GM23338 (cell line): ENCODE measurements around the gene MAPK8.

ENCODE experiments used
- ETS1 ChIP-seq: IDR thresholded peaks from 2 replicates; pipeline ENCODE4 v1.6.1; 2016; ENCODE audit warnings: antibody characterized with exemption
- EZH2 ChIP-seq: fragments of 200-600 bp; sonication (generic); IDR thresholded peaks from one replicate; pipeline ENCODE4 v1.8.0; 2017; ENCODE audit warnings: antibody characterized with exemption, mild to moderate bottlenecking, low read depth; ENCODE audit not compliant: unreplicated experiment
- EZH2phosphoT487 ChIP-seq: fragments of 200-600 bp; sonication (generic); IDR thresholded peaks from one replicate; pipeline ENCODE4 v1.8.1; 2018; ENCODE audit warnings: antibody characterized with exemption; ENCODE audit not compliant: unreplicated experiment
- JUNB ChIP-seq: IDR thresholded peaks from one replicate; pipeline ENCODE4 v1.6.1; 2016; ENCODE audit warnings: antibody characterized with exemption; ENCODE audit not compliant: unreplicated experiment
- POLR2AphosphoS5 ChIP-seq: IDR thresholded peaks from 2 replicates; pipeline ENCODE4 v1.6.1; 2016; ENCODE audit warnings: antibody characterized with exemption, low read depth
- ZNF331 ChIP-seq: fragments of 250-450 bp; sonication (Bioruptor Pico); IDR thresholded peaks from 2 replicates; pipeline ENCODE4 v1.5.0; 2020; ENCODE audit warnings: low read depth, mild to moderate bottlenecking, moderate library complexity
- TF ChIP-seq, protein P1 (sequence below), 2 experiments: fragments of 200-600 bp in 1 of 2; sonication (generic) in 1 of 2; conservative IDR thresholded peaks; 2 replicates each; pipeline versions ENCODE4 v1.5.1 to v1.6.1; 2016 to 2017; ENCODE audit warnings: antibody characterized with exemption in 2 of 2, low read depth in 2 of 2, mild to moderate bottlenecking in 2 of 2, moderate library complexity in 1 of 2
- TF ChIP-seq, protein P2 (sequence below): IDR thresholded peaks from one replicate; pipeline ENCODE4 v1.6.1; 2018; ENCODE audit warnings: antibody characterized with exemption; ENCODE audit not compliant: unreplicated experiment

DNA sequence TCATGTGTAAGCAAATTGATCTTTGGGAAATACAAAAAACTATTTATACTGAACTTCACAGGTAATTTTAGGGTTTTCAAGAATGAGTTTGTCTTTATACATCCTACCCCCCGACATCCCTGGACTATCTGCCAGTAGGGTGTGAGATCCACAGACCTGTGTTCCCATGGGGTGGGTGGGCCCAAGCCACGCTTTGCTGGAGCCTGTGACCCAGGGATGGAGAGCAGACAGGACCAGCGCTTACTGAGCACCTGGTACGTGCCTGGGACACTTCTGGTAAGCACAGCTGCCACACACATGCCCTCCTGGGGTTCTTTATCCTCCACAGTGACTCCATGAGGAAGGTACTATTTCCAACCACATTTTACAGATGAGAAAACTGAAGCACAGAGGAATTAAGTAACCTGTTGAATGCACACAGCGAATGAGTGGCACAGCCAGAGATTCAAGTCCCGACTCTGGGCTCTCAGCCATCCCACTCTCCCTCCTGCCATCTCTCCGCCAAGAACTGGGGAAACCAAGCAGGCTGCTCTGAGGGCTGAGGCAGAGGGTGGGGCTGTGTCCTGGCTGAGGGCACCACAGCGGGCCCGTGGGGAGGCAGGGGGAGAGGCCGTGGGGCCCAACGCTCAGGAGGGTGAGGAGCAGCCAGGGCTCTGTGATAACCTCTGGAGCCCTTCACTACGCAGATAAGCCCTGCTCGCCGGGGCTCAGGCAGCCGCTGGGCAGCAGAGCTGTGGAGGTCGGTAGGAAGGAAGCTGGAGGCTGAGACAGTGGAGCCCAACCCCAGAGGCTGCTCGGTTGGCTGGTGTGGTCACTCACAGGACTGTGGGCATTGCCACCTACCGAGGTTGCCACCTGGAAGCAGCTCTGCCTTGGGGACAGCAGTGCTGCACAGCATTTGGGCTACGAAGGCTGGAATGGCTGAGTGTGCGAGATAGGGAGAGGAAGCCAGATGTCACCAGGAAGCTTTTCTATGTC lies 174.2 kb downstream of the MAPK8 start:
- TF ChIP-seq EZH2: no peak
- TF ChIP-seq, protein P1, sequence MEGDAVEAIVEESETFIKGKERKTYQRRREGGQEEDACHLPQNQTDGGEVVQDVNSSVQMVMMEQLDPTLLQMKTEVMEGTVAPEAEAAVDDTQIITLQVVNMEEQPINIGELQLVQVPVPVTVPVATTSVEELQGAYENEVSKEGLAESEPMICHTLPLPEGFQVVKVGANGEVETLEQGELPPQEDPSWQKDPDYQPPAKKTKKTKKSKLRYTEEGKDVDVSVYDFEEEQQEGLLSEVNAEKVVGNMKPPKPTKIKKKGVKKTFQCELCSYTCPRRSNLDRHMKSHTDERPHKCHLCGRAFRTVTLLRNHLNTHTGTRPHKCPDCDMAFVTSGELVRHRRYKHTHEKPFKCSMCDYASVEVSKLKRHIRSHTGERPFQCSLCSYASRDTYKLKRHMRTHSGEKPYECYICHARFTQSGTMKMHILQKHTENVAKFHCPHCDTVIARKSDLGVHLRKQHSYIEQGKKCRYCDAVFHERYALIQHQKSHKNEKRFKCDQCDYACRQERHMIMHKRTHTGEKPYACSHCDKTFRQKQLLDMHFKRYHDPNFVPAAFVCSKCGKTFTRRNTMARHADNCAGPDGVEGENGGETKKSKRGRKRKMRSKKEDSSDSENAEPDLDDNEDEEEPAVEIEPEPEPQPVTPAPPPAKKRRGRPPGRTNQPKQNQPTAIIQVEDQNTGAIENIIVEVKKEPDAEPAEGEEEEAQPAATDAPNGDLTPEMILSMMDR (conservative IDR thresholded peaks at IDR 0.05; ENCODE audit: low read depth in 2 of 2): no peak
- no peak for TF ChIP-seq EZH2phosphoT487
- TF ChIP-seq POLR2AphosphoS5: no peak
- no peak for TF ChIP-seq ZNF331
- TF ChIP-seq JUNB: no peak
- TF ChIP-seq ETS1: no peak
- TF ChIP-seq, protein P2, sequence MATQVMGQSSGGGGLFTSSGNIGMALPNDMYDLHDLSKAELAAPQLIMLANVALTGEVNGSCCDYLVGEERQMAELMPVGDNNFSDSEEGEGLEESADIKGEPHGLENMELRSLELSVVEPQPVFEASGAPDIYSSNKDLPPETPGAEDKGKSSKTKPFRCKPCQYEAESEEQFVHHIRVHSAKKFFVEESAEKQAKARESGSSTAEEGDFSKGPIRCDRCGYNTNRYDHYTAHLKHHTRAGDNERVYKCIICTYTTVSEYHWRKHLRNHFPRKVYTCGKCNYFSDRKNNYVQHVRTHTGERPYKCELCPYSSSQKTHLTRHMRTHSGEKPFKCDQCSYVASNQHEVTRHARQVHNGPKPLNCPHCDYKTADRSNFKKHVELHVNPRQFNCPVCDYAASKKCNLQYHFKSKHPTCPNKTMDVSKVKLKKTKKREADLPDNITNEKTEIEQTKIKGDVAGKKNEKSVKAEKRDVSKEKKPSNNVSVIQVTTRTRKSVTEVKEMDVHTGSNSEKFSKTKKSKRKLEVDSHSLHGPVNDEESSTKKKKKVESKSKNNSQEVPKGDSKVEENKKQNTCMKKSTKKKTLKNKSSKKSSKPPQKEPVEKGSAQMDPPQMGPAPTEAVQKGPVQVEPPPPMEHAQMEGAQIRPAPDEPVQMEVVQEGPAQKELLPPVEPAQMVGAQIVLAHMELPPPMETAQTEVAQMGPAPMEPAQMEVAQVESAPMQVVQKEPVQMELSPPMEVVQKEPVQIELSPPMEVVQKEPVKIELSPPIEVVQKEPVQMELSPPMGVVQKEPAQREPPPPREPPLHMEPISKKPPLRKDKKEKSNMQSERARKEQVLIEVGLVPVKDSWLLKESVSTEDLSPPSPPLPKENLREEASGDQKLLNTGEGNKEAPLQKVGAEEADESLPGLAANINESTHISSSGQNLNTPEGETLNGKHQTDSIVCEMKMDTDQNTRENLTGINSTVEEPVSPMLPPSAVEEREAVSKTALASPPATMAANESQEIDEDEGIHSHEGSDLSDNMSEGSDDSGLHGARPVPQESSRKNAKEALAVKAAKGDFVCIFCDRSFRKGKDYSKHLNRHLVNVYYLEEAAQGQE: no peak
